ENCODE measurements around the gene OR7D2.

DNA sequence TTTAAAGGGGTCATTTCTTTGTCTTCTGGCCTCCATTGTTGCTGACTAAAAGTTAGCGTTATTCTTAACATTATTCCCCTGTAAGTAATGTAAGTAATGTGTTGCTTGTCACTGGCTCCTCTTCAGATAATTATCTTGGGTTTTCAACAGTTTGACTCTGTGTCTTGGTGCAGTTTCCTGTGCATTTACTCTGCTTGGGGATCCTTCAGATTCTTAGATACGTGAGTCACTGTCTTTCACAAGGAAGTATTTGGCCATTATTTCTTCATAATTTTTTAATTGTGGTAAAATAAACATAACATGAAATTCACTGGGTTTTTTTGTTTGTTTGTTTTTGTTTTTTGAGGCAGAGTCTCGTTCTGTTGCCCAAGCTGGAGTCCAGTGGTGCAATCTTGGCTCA lies 13.5 kb upstream of the OR7D2 start:
- TF ChIP-seq, protein P1, sequence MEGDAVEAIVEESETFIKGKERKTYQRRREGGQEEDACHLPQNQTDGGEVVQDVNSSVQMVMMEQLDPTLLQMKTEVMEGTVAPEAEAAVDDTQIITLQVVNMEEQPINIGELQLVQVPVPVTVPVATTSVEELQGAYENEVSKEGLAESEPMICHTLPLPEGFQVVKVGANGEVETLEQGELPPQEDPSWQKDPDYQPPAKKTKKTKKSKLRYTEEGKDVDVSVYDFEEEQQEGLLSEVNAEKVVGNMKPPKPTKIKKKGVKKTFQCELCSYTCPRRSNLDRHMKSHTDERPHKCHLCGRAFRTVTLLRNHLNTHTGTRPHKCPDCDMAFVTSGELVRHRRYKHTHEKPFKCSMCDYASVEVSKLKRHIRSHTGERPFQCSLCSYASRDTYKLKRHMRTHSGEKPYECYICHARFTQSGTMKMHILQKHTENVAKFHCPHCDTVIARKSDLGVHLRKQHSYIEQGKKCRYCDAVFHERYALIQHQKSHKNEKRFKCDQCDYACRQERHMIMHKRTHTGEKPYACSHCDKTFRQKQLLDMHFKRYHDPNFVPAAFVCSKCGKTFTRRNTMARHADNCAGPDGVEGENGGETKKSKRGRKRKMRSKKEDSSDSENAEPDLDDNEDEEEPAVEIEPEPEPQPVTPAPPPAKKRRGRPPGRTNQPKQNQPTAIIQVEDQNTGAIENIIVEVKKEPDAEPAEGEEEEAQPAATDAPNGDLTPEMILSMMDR (IDR thresholded peaks at IDR 0.05): no peak
- TF ChIP-seq POLR2AphosphoS5 (IDR thresholded peaks at IDR 0.05; ENCODE audit: low read depth, low read length): no peak
- TF ChIP-seq SIN3A (IDR thresholded peaks at IDR 0.05; ENCODE audit: borderline replicate concordance, insufficient read depth, low read depth, low read length): no peak
- TF ChIP-seq, protein P2, sequence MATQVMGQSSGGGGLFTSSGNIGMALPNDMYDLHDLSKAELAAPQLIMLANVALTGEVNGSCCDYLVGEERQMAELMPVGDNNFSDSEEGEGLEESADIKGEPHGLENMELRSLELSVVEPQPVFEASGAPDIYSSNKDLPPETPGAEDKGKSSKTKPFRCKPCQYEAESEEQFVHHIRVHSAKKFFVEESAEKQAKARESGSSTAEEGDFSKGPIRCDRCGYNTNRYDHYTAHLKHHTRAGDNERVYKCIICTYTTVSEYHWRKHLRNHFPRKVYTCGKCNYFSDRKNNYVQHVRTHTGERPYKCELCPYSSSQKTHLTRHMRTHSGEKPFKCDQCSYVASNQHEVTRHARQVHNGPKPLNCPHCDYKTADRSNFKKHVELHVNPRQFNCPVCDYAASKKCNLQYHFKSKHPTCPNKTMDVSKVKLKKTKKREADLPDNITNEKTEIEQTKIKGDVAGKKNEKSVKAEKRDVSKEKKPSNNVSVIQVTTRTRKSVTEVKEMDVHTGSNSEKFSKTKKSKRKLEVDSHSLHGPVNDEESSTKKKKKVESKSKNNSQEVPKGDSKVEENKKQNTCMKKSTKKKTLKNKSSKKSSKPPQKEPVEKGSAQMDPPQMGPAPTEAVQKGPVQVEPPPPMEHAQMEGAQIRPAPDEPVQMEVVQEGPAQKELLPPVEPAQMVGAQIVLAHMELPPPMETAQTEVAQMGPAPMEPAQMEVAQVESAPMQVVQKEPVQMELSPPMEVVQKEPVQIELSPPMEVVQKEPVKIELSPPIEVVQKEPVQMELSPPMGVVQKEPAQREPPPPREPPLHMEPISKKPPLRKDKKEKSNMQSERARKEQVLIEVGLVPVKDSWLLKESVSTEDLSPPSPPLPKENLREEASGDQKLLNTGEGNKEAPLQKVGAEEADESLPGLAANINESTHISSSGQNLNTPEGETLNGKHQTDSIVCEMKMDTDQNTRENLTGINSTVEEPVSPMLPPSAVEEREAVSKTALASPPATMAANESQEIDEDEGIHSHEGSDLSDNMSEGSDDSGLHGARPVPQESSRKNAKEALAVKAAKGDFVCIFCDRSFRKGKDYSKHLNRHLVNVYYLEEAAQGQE (IDR thresholded peaks at IDR 0.05; ENCODE audit: insufficient read depth in 1 of 2, low read depth in 2 of 2, low read length in 1 of 2): no peak

Measured in Panc1 (cell line).